Measurements from ENCODE around the gene UTP20.
A peak's percentile ranks its signal among the peaks of the same experiment; 100 is the strongest.

Gene UTP20

DNA sequence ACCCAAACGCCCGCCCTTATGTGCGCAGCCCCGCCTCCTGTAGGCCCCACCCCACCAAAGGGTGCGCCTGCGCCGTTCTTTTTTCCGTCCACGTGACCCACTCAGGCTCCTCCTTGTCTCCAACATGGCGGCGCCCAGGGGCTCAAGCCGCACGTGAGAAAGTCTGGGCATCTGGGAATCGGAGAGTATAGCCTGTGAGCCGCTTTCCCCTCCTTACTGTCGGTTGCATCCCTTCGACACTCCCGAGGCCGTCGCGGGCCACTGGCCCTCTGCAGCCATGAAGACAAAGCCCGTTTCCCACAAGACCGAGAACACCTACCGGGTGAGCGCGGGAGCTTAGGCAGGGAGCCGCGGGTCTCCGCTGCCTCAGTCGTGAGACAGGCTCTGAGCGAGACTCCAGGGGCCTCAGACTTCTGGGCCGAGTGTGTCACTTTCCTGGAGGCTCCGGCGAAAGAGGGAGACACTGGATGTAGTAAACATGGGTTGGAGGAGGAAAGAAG lies at the start of gene UTP20:
UTP20 (plus strand) TSS at position 100 of the 500 bp plus-strand sequence; CDS start at position 278, 178 bp downstream.
- no peak for FAIRE-seq

DNA sequence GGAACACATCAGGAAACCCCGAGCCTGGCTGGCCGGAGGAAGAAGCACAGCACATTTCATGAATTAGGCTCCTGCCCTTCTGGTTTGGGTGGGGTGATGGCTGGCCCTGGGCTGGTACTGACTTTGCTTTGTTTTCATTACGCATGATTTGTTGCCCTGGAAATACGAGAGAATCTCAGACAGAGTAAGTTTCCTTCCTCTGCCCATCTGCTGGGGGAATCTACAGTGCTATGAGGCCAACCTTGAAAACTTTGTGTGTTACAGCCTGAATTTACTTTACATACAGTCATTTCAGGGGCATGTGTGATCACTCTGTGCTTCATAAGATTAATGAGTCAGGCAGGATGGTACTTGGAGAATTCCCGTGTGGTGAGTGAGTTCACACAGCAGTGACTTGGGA lies 49.4 kb upstream of the UTP20 start:
- FAIRE-seq = no peak

DNA sequence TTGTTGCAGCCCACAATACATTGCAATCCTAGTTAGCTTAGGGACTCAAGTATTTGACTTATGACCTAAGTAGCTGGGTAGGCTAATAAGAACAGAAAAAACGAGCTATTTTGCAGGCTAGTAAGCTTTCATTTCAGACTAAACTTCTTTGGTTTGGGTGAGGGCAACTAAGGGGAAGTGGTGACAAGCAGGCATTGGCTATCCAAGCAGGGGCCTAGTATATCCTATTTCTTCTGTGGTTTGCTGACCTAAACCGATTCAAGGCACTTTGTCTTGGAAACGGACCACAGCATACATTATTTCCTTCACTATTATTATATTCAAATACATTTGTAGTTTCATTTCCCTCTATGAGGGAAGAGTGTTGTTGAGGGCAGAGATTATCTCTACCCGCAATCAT lies 48.3 kb upstream of the UTP20 start:
- no peak for FAIRE-seq

DNA sequence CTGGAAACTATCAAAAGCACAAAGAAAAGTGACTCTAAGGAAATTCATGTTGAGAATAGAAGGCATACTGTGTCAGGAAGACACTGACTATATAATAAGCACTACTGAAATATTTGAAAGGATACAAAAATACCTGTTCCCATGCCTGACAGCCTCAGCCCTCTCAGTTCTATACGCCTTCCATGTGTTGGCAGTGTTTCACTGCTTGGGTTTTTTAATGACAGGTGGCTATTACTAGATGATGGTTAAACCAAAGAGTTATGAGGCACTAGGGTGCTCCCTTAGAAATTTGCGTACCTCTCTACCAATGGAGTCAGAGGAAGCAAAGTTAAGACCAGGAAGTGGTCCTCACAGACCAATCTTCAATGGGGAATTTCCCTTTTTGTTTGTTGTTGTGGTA lies 44.2 kb upstream of the UTP20 start:
- no peak for FAIRE-seq

DNA sequence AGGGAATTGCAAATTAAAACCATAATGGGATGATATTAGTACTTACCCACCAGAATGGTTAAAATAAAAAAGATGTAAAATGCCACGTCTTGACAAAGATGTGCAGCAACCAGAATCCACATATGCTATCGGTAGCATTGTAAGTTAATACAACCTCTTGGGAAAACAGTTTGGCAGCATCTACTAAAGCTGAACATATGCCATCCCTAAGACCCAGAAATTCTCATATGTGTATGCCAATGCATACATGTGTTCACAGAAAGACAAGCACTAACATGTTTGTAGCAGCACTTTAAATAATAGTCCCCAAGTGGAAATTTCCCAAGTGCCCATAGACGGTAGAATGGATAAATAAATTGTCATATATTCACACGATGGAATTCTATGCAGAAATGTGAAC lies 41.6 kb upstream of the UTP20 start:
- no peak for FAIRE-seq

DNA sequence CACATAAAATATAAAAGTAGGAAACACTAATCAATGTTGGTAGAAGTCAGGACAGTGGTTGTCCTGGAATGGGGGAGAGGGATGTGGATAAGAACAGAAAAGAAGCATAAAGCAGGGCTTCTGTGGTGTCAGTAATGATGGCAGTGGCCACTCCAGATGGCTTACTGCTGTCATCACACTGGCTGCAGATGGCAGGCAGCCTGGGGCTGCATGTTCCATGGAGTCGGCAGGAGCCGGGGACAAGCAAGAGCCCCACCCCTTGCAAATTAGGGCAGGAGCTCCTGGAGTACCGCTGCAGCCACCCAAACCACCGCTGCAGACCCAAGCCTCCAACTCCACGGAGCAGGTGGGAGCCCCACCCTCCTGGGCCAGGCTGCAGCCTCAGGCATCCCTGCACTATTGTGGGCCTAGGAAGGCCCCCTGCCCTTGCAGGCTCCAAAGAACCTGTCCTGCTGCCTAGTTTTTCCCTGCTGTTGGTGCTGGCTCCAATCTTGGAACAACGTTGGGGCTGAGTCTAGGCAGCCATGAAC lies 41.0 kb upstream of the UTP20 start:
- no peak for FAIRE-seq

DNA sequence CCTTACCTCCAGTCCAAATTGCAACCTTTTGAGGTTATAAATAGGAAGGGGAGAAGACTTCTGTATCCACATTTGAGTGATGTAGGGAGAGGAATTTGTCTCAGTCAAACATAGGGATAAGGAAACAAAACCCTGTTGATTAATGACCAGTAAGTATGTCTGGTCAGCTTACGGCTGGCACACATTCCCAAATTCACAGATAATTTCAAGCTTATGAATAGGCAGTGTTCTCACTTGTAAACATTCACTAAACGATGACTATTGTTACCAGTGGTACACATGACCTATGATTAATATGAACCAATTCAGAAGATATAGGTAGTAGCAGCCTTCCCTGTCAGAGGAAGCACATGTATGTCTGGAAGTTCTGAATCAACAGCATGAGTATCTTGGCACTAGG lies 36.8 kb upstream of the UTP20 start:
- no peak for FAIRE-seq

DNA sequence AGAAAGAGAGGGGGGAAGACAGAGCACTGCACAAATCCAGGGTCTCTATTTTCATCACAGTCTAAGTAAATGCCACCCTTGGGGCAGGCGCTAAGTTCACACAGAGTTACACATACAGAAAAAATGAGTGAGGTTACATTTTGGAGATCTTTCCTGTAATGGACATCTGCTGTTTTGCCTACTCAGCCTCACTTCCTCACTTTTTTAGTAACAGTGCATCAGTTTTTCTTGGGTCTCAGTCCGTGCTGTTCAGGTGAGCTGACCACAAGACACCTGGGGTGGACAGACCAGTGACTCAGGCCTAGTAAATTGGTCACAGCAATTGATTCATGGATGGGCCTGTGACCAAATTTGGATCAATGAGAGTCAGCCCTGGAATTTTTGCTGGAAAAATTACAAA lies 36.3 kb upstream of the UTP20 start:
- no peak for FAIRE-seq

DNA sequence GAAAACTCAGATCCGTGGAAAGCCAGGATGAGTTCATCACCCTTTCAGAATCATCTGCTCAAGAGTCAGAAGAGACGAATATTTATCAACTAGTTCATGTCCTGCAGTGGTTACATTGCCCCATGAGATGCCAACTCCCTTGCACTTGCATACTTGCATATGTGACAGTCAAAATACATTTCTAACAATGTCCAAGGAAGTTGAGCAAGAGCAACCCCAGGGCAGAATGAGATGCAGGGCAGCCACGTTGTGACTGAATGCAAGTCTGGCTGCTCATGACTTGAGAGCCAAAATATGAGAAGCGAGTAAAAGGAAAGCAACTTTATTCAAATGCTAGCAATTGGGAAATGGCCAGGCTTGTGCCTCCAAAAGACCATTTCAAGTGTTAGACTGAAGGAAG lies 23.6 kb upstream of the UTP20 start:
- FAIRE-seq = no peak

DNA sequence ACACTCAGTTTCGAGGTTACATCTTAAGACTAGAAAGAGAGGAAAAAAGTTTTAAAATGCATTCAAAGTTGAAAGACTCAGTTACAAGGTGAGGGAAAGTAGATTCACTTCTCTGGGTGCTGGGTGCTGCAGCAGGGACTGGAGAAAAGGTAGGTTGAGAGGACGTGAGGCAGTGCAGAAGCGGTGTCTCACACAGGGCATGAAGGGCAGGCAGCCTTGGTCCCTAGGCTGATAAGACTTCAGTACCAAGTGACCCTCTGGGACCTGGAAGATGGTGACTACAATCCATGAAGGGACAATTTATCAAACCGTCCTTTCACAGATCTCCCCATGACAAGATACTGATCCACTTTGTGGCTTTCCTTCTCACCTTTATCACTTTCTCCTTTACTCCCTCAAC lies 22.5 kb upstream of the UTP20 start:
- no peak for FAIRE-seq

DNA sequence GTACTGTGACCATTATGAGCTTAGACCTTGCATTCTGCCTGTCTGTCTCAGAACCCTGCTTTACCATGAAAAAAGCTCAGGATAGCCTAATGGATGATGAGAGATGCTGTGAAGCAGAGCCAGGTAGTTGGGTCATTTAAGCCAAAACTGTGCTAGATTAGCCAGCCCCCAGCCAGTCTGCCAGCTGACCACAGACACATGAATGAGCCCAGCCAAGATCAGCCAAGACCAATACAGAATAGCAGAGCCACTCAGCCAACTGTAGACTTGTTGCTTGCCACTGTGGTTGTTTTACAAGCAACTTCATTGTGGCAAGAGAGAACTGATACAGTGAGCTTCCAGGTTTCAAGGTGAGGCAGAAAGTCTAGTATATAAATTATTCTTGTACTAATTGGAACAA lies 12.8 kb upstream of the UTP20 start:
- no peak for FAIRE-seq

DNA sequence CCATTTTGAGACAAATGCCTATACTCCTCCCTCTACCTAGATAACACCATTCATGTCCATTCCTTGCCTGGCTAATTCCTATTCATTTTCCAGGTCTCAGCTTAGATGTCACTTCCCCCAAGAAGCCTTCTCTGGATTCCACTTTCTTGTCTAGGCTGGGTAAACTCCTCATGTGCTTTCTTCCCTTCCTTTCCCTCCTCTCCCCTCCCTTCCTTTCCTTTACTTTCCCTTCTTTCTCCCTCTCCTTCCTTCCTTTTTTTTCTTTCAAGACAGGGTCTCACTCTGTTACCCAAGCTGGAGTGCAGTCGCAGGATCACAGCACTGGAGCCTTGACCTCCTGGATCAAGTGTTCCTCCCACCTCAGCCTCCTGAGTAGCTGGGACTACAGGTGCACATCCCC lies 3.5 kb upstream of the UTP20 start:
- no peak for FAIRE-seq

DNA sequence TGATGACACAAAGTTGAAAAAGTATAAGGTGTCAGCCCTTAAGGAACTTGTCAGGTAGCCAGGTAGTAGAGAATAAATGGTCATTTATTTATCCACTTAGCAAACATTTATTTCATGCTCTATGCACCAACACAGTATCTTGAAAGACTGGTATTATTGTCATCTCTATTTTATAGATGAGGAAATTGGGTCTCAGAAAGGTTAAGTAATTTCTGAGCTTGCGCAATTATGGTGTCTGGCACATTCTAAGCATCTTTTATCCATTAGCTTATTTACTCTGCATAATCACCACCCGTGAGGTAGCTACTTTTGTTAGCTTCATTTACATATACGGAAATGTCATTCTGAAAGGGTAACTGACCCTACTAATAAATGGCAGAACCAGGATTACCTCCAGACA lies 2.5 kb upstream of the UTP20 start:
- FAIRE-seq = no peak

DNA sequence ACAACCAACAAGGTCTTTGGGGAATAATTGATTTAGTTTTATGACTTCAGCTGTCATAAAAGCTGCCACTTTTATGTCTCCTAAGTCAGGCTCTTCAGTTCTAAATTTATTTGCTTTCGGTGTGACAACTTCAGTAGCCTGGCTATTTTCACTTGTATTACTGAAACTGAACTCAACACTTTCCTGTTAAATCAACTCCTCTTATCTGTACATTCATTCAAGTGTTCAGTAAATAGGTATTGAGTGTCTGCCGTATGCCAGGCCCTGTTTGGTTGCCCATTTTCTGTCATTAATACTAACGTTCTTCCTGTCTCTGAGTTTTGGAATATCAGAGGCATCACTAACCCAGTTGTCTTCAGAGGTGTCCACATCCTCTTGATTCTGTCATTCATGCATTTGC lies 7.5 kb downstream of the UTP20 start:
- FAIRE-seq = no peak

DNA sequence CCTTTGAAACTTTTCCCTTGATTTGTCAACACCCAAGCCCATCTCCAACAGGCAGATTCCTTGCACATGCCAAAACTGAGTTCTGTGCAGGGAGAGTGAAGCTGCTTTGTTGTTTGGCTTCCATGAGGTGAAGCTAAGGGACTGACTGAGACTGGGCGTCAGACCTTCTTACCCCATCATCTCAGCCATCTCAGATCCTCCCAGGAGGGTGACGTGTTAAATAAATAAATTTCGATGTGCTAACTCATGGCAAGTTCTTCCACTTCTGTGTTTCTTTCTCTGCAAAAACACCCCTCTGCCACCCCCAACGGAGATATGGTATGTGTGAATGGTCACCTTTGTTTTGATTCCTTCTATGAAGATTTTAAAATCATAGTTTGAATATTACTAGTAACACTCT lies 17.8 kb downstream of the UTP20 start:
- FAIRE-seq = no peak

DNA sequence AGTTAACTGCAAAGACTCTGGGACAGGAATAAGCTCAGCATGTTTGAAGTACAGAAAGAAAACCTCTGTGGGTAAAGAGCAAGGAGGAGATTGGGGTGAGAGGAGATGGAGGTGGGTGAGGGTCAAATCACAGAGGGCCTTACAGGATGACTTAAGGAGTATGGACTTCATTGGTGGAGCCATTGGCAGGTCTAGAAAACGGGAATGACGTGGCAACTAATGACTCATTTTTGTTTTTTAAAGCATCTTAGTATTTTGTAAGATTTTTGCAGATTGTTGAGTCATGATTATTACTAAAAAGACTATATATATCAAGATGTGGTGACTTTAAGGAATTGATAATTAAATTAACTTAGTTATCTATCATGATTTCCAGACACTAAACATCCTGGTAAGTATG lies 18.5 kb downstream of the UTP20 start:
- no peak for FAIRE-seq

DNA sequence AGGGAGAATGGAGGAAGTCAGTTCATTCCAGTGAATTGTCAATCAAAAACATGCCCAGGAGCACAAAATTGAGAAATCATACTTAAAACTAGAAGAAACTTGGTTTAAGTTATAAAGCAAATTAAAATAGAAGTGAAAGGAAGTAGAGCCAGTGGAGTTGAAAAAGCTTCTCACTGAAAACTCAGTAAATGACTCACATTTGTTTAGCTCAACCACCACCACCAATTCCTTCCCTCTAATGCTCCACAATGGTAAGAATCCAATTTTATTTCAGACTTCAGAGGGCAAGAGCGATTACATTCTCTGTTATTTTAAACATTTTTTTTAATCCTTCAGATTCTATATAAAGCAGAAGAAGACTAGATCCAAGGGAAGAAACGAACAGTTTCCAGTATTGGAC lies 19.4 kb downstream of the UTP20 start:
- FAIRE-seq = no peak

DNA sequence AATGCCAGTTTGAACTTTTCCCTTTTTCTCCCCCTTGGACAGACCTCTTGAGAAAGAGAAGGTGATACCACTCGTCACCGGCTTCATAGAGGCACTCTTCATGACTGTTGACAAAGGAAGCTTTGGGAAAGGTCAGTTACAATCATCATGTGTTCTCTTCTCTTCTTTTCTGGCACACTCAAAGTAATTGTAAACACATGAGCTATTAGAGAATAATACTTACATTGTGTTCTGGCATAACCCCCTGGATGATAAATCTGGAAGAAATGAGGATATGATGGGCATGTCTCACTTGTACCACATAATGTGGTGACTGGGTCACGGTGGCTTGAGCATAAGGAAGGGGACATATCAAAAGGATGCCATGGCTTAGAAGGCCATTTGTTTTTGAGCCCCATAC lies 20.0 kb downstream of the UTP20 start:
- no peak for FAIRE-seq

DNA sequence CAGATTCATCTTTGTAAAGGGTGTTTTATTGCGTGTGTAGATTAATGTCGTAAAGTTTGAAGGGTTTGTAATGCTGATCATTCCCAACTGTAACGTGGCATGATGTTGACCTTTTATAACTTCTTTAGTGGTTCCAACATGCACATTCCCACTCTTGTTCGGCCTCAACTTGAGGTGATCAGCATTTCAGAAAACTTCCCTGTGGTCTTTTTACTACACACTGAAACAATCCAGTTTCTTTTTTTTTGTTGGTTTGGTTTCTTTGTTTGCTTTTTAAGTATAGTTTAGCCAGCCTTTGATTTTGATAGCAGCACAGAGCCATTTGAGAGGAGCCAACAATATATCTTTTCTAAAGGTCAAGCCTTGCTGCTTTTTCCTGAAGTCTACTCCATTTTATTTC lies 22.8 kb downstream of the UTP20 start:
- no peak for FAIRE-seq

DNA sequence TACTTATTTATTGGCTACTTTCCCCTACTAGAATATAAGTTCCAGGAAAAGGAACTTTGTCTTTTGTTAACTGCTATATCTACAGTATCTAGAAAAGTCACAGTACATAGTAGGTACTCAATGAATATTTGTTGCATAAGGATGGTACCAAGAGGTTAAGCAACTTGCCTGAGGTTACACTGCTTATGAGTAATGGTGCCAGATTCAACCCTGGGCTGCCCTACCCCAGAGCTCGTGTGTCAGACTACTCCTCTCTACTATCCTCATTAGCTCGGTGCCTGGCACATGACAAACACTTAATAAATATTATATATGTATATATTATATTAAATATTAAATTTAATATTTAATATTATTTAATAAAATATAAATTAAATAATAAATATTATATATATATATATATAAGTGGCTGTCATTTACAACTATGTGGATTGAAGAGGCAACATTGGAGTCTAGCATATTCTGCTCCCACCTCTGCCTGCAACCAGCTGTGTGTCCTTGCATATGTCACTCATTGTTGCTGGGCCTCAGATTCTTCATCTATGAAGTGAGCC lies 25.4 kb downstream of the UTP20 start:
- FAIRE-seq = no peak

DNA sequence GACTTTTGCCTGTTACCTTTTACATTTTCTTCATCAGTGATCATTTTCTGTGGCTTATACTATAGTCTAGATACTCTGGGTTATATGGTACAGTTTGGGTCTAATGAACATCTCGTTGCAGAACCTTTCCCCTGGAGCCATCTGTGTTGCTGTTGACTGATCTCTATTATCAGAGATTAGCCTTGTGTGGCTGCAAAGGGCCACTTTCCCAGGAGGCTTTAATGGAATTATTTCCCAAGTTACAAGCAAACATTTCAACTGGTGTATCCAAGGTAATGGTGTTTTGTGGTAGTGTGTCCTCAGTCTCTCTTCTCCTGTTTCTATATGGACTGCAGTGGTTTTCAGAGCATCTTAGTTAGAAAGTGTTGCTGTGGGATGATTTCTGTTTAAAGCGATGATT lies 25.9 kb downstream of the UTP20 start:
- FAIRE-seq = no peak

DNA sequence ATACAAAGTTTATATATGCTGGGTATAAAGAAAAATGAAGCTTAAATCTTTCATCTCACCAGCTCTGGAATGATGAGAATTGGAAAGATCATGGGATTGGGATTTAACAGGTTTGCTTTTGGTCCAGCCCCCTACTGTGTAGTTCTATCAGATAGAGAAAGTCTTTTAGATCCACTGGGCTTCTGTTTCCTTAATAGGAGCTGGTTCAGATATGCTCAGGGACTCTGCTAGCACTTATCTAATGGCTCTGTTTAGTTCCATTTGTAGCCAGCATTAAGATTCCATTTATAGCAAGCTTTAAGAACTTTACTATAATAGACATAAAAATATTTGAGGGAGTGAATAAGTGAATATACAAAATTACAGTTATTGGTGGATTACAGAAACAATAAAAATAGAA lies 42.6 kb downstream of the UTP20 start:
- no peak for FAIRE-seq

DNA sequence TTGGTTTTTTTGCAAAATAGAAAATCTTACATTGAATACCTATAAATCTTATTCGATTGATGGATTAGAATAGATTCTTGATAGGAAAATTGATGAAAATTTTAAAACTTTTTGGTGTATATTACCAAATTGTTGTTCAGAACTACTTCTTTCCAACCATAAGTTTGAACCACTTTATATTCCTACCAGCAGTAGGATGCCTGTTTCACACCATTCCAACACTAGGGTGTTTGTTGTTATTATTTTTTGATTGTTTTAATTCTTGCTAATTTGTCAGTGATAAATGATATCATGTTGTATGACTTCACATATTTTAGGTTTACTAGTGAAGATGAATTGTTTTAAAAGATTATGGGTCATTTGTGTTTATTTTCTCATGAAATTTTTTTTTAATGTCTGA lies 43.4 kb downstream of the UTP20 start:
- FAIRE-seq = peak; percentile 85

DNA sequence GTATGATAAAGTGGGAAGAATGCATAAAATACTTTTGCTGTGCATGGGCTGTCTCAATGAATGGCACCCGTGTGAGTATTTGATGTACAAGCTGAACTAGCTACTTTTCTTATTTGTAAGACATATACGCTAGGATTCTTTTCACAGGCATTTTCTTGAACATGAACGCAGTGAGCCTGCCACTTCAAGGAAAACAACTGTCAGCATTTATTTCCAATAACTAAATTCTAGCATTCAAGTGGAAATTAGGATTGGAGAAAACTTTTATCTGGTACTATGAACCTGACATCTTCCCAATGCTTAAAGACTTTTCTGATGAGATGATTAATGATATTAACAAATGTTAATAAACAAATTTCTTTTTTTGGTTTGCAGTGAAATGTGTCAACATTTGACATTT lies 45.7 kb downstream of the UTP20 start:
- FAIRE-seq = no peak

DNA sequence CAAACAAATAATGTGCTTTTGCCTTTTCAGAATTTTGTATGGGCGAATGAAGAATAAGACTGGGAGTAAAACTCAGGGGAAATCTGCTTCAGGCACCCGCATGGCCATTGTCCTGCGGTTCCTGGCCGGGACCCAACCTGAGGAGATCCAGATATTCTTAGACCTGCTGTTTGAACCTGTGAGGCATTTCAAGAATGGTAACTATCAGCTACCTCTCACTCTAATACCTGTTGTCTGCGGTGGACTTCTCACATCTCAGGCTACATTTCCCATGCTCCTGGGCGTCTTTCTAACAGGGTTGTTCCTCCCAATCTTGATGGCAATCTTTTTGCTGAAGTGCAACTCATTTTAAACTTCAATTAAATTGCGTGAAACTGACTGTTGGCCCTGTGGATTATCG lies 47.1 kb downstream of the UTP20 start:
- no peak for FAIRE-seq

DNA sequence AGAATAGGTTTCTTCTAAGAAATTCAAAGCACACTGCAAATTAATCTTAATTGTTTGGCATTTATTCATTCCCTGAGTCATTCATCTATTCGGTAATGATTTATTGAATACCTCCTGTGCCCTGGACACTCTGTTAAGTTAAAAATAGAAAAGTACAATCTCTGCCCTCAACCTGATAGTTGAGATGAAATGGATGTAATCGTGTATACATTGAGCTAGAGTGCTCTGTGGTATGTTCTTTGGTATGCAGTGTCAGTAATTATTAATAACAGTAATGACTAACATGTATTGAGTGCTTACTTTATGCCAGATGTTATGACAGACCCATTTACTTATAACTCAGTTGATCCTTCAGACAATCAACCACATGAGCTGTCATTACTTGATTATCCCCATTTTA lies 47.6 kb downstream of the UTP20 start:
- no peak for FAIRE-seq

Data from islet of Langerhans (tissue), 1 donor.